NCI-H2196 (cell line): ENCODE measurements around the gene SRSF12.

Experiments
- DNase-seq: peaks from one replicate; lab custom pipeline; 2025; ENCODE audit not compliant: unreplicated experiment; lab: John Stamatoyannopoulos, UW

SRSF12 gene

DNA sequence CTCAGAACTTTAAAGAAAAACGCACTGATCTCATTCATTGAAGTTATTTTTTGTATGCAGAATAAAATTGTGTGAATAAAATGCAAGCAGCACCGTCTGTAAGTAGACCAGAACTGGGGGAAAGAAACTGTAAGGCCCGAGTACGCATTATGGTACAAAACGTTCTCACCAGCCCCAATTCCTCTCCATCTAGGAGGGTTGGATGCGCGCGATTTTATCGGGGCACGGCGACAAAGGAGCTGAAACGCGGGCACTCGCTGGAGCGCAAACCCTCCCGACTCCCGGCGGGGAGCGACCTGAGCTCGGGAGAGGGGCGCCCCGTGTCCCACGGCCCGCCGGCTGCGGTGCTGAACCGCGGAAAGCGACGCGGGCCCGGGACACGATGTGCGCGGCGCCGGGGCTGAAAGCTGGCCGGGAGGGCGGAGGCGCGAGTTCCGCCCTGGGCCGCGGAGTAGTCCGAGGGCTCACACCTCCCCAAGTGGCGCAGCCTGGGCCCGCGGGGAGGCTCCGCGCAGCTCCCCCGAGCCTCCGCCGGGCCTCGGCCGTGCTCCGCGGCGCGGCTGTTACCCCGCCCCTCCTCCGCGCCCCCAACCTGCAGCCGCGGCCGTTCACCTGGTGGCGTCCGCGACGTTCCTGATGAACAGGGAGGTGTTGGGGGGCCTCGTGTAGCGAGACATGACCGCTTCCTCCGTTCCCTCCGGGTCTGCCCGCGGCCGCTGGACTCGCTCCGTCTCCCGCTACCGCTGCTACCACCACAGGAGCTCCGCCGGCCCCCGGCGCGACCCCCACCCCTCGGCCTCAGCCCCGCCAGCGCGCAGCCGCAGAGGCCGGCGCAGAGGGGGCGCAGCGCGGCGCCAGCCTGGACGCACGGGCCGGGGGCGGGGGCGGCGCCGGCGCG is at the start of gene SRSF12:
Gene SRSF12, minus strand, starts transcription at position 861 of the 898 bp plus-strand sequence. Its CDS starts 184 bp downstream, at position 677.
- peak; percentile 36 for DNase-seq

DNA sequence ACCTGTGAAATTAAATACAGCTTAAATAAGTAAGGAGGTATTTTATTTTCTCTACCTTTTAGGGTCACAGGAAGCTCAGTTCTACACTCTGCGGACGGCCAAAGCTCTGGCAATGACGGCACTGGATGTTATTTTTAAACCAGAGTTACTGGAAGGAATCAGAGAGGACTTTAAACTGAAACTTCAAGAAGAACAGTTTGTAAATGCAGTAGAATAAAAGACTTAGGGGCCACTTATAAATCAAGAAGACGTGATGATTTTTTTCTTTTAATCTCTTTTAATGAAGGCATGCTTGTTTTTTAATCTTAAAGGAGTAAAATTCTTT is 44.1 kb upstream of the SRSF12 start:
- DNase-seq: no peak

DNA sequence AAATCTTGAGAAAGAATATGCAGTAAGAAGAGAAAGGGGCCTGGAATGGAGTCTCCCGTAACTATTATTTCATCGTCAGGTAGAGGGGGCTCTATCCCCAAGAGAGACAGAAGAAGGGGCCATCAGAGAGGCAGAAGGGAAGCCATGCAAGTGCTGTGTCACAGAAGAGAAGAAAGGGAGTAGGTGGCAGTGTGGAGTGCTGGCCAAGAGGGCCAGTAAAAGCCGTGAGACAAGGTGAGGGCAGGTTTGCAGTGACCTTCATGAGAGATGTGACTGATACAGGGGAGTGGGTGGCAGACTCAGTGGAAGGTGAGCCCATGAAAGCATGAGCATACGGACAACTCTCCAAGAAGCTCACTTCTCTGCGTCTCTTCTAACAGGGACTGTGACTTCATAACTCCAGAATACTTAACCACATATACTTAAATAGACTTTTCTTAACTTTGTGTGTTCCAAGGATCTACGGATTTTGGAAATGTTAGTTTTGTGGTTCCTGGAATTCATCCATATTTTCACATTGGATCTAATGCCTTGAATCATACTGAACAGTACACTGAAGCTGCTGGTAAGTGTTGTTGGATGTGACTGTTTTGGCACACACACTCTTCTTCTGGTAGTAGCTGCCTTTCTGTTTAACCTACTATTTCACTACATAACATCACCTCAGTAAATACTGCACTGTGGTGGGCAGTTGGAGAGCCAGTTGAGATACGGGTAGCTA is 43.6 kb upstream of the SRSF12 start:
- DNase-seq: no peak

DNA sequence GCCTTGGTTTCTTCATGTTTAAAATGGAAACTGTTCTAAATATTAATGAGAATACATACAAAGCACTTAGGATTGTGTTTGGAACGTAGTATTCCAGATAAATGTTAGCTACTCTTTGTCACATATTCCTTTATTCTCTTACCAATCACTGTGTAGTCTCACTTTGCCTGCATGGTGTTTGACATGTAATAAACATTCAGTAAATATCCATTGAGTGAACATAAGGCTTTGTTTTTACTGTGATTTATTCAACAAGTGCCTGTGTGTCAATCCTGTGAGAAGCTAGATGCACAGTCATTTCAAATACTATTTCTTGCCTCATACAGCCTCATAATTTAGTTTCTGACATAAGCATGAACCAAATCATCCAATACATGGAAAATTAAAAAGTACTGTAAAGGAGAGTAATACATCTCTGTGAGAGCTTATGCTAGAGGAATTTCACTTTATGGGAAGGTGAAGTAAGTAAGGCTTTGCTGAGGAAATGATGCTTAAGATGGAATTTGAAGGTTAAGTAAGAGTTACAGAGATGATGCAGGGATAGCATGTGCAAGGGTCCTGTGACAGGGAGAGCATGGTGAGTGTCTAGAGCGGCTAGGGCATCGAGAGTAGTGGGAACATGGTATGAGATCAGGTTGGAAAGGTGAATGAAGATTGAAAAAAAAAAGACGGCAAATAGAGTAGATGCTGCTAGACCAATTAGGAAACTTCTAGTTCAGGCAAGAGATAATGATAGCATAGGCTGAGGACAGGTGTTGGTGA is 42.6 kb upstream of the SRSF12 start:
- DNase-seq: no peak

DNA sequence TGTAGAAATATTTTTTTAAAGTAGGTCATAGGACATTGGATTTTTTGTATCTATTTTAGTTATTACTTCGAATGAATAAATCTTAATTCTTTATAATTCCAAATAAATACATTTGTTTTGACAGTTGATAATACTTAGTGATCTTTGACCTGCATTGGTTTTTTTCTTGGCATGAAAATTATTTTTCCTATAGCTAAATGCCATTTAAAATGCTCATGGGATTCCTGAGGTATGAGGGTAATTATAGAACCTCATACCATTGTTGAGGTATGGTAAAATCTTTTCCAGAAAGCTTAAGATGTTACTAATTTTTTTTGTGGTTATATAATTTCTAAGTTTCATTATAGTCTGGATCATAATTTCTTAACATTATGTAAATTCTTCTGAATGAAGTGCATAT is 36.3 kb upstream of the SRSF12 start:
- no peak for DNase-seq

DNA sequence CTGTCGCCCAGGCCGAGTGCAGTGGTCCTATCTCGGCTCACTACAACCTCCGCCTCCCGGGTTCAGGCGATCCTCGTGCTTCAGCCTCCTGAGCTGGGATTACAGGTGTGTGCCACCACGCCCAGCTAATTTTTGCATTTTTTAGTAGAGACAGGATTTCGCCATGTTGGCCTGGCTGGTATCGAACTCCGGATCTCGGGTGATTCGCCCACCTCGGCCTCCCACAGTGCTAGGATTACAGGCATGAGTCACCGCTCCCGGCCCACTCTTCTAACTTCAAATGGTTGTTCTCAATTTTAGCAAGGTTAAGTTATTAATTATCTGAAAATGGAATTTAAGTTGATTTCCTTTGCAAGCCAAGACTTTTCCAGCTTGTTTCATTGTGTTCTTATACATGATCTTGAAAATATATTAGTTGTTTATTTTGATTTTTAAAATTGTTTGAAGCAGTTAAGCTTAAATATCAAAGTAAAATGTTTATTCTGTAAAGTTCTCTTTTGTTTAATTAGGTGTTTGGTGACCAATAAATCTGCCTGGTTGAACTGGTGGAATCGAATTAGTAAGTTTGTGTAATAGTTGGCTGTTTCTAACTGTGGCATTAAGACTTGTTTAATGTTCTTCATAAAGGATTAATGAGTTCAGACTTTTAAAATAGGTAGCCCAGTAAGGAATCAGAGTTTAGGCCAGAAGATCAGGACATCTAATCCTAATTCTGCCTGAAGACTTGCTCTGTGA is 30.3 kb upstream of the SRSF12 start:
- no peak for DNase-seq

DNA sequence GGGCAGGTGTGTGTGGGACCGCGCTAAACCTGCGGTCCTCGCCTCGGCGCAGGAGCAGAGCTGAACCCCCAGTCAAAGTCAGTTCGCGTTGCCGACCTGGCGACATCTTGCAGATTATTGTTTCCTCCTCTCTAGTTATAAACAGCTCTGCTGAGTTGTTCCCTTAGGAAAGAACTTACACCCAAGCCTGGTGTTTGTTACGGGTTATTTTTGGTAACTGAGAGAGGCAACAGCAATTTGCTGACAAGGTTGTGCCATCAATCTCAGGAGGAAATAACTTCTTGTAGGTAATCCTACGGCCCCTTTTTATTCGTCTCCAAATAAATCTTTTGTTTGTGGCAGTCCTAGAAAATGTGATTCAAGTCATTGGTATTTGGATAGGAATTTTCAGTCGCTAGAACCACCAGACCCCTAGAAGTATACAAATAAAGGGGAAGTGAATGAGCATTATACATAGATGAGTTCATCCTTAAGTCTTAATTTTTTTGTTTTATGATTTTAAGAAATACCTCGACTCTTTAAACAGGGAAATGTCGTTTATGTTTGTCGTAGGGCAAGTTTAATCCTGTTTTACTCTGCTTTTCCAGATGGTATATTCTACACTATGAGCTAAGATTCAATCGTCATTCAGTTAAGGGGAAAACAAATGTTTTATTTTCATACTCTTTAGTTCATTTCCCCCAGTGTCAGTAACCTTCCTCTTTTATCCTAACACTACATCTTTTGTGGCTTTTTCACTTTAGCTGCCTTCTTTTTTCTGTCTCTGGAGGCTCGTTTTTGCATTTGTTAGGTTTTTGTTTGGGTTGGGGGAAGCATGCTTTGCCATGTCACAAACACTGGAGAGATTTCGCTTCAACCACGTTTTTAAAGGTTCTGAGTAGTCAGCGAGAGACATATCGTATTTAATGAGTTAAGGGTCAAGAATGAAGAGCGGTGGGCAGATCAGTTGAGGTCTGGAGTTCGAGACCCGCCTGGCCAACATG is 29.1 kb upstream of the SRSF12 start:
- no peak for DNase-seq

DNA sequence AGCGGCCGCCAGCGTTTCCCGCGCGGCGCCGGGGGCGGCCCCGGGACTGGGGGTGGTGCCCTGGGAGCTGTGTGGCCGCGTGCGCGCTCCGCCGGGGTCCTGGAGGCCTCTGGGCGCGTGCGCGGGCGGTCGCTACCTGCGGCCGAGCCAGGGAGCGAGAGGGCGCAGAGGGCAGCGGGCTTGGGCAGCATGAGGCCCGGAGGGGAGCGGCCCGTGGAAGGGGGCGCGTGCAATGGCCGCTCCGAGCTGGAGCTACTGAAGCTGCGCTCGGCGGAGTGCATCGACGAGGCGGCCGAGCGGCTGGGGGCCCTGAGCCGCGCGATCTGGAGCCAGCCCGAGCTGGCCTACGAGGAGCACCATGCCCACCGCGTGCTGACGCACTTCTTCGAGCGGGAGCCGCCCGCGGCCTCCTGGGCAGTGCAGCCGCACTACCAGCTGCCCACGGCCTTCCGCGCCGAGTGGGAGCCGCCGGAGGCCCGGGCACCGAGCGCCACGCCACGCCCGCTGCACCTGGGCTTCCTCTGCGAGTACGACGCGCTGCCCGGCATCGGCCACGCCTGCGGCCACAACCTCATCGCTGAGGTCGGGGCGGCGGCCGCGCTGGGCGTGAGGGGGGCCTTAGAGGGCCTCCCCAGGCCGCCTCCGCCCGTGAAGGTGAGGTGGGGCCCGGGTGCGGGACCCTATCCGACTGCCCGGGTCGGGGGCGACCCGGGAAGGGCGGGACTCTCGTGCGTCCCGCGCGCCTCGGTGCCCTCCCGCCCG is 28.3 kb upstream of the SRSF12 start, which contains the start of gene PM20D2:
Gene PM20D2, plus strand, starts transcription at position 100 of the 762 bp plus-strand sequence. Its CDS starts 90 bp downstream, at position 190.
- peak; percentile 79 for DNase-seq

DNA sequence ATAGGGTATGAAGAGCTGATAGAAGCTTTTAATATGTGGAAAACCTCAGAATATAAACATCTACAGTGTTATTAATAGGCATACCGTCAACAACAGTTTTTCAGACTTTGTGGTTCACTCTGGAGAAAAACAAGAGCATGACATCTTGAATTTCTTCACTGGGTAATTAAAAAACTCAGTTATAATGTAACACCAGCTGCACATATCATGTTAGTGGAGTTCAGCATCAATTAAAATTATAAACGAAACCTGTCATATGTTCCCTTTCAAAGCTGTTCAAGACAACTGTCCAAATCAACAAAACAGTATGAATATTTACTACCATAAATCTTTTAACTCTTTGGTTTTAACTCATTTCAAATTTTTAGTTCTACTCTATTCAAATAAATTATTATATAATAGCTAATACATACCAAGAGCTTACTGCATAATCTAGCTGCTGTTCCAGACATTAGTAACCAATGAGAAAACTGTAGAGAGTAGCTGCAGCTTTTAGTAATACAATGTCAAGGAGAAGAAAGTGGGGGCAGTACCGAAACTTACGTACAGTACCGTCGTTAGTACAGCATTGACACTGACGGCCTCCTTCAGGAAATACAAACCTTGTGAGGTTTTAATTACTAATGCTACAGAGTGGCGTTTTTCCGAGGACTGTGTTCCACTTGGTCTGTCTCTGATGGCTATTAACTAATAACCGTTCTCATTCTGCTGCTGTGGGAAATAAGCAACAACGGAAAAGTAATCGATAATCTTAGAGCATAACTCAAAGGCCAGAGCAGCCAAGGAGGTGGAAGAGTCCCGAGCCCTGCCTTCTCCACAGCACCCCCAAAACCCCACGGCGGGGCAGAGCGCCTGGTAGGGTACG is 27.5 kb upstream of the SRSF12 start:
- DNase-seq: peak; percentile 60

DNA sequence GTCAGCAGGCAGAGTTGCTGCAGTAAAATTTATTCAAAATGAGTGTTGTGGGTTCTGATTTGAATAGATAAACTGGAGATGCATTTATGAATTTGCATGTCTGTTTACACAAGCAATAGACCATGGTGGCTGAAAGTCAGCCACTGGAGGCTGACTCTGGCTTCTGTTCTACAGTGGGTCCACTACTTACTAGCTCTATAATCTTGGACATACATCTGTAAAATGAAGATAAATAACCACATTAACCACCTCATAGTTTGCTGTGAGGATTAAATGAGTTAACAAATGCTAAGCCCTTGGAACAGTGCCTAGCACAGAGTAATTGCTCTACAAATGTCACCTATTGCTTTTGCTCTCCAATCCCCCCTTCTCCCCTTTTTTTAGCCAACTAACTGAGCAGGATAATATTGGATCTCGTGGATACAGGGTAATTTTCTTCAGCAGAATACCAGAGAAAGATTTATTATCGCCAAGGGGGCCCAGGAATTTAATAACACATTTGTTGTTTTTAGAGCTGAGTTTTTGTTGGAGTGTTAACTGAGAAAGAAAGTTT is 26.6 kb upstream of the SRSF12 start:
- no peak for DNase-seq

DNA sequence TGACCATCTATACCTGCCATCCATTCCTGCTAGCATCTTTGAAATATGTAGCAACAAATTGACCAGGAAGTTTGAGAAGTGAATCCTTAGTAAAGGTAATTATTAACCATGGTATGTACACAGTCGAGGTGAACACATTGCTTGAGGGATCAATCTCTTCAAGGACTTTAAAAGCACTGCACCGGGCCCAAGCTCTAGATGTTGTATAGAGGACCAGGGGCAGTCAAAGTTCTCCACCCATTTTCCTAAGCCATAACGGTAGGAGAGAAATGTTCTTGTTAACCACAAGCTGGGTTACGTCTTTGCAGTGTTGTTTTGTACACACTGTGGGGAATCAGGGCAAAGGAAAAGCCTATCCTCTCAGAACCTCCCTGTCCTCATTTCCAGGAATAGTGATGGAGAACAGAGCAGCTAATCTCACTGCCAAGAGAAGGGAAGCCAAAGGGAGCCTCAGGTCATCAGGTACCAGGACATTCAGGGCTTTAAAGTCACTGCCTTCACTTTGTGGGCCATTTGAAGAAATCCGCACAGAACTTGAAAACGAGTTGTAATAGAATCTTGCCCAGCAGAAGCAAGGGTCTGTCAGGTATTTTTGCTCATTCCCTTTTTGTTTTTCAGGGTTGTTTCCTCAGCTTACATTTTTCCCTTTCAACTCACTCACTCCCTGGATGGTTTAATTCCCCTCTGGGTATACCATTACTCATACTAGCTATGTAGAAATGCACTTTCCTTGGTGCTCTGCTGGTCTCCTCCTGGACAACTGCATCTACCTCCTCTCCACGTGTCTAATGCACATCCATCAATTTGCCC is 22.7 kb upstream of the SRSF12 start:
- no peak for DNase-seq

DNA sequence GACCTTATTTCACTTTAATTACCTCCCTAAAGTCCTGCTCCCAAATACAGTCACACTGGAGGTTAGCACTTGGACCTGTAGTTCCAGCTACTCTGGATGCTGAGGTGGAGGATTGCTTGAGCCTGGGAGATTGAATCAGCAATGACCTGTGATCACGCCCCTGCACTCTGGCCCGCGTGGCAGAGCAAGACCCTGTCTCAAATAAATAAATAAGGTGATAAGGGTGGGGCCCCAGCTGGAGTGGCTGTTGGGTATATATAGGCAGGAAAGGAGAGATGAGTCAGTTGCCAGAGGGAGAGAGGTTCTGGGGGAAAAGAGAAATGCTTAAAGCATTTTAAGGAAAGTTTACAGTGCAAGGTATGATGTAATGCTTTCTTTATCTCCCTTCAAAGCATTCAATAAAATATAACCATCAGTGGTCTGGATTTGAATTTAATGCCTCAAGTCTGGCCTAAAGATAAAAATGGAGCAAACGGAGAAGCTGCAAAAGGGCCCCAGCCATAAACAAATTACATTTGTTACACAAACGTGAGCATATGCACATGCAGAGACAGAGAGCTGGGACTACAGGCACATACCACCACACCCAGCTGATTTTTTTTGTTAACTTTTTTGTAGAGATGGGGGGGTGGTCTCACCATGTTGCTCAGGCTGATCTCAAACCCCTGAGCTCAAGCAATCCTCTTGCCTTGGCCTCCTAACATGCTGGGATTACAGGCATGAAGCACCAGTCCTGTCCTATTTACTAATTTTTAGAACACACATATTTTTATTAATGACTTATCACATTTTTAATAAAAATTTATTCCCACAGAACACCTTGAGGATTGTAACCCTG is 21.9 kb upstream of the SRSF12 start:
- no peak for DNase-seq

DNA sequence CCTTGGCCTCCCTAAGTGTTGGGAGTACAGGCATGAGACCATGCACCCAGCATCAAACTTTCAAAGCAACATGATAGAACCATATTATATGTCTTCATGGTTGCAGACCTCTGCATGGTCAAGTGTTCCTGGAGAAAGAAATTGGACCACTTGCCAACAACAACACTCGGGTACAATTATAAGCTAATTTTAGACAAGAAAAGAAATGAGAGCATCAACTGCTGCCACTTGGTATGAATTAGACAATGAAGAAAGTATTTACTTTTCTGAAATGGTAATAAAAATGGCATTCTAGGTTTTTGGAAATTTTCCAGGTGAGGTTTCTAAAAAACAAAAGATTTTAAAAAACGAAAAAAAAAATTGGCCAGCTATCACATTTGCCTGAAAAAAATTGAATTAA is 20.3 kb upstream of the SRSF12 start:
- no peak for DNase-seq

DNA sequence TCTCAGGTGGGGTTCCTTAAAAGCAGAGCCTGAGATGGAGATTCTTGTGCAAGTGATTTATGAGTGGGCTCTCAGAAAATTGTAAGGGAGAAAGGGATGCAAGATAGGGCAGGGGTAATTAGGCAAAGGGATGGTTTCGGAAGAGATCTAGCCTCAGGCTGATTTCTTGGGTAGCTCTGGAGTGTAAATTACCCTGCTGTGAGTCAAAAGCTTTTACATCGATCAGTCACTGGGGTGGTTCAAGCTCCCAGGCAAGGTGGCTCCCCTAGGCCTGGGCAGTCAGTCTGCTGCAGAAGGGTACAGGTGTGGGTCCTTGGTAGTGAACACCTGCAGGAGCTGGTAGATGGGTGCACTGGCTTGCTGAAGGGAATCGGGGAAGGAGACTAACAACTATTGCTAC is 16.9 kb upstream of the SRSF12 start:
- DNase-seq: no peak

DNA sequence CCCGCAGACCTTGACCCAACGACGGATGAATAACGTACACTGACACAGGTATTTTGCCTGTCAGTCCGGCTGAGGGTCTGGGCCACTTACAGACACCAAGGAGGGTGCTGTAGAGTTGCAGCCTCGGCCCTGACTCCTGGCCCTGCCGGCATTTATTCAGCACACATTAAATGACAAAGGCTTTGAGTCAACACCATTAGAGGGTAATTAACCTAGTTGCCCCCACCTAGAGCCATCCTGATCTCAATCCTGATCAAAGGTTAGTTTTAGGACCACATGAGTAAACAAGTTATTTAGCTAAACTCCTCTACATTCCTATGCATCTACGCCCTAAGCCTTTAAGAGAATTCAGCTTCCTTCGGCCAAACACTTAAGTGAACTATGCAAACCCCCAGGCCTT is 16.1 kb upstream of the SRSF12 start:
- DNase-seq: no peak

DNA sequence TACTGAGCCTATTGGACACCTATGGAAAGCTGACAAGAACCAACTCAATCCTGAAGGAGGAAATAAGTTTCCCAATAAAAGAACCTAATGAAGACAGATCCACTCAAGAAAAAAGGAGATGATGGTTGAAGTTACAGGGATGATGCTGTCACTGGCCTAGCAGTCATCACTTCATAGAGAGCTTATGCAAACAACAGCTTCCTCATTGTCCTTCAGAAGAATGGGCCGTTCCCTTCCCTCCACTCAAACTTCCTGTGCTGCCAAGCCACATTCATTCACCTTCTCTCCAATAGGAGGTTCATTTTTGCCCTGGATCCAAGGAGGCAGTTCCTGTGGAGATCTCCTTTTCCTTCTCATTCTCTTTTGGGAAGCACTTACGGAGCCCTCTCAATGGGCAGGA is 14.2 kb upstream of the SRSF12 start:
- DNase-seq: no peak
